ENCODE measurements around the gene LNX1.

The LNX1 gene

DNA sequence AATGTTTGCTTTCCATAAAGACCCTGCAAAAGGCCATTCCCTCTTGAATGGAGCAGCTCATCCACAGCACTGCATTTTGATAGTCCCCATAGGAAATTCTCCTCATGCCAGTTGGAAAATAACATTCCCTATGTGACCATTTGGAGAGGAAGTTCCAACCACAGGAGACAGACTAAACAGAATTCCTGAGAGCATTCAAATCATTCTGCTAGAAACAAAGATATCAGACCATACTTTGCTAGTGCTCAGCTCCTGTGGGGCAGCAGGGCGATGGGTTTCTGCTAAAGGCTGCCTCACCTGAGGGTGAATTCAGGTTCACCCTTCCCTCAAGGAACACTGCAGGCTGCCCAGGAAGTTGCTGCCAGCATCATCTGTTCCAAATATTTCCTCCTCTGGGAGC is 58.8 kb downstream of the LNX1 start:
- DNase-seq: no peak

DNA sequence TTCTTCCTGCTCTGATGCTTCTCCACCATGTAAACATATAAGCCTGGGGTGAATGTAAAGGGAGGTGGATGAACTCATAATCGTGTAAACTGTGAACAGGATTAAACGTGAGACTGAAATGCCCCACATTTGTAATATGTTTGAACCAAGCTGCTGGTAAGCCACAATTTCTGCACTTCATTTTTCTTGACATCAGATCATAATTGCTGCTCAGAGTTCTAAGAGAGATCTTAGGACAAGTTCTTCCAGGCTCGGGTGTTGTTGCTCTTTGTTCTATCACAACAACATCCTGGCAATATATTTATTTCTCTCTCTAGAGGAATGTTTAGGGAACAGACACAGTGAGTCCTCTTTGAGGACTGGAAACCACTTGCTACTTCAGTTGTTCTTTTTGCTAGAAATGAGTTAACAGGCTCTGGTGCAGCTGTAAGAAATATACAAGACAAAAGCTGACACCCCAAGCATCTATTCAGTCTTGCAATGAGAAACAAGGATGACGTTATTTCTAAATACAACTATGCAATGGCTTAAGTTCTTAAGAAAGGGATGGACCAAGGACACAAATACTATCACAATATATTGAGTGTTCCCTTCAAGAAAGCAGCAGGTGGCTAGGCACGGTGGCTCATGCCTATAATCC is 59.6 kb downstream of the LNX1 start:
- peak; percentile 10 for DNase-seq

DNA sequence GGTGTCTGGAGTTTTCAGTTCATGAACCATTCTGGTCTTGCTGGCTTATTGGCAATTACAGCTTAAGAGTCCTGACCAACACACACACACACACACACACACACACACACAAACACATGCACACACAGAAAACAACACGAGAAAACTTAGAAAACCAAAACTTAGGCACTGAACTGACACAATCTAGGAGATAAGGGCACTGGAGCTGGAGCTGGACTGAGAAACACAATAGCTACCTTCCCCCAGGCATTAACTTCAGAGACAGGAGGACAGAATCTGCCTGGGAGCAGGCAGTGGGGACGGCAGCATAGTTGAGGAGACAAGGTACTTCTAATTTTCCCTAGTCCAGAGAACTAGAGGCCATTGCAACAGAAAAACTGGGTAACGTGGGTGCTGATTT is 62.3 kb downstream of the LNX1 start:
- no peak for DNase-seq

DNA sequence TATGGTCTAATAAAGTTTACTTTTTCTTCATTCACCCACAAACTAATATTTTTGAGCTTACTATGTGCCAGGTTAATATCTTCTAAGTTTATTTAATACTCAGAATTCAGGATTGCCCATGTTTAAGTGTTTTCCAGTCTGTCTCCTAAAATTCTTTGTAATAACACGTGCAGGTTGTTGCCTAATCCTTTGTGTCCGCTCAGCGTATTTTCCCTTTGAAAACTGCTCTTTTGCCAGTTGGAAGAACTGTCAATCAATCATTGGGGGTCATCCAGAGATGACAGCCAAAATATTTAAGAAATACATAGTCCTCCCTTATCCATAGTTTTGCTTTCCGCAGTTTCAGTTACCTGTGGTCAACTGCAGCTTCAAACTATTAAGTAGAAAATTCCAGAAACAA is 63.4 kb downstream of the LNX1 start:
- DNase-seq: no peak

DNA sequence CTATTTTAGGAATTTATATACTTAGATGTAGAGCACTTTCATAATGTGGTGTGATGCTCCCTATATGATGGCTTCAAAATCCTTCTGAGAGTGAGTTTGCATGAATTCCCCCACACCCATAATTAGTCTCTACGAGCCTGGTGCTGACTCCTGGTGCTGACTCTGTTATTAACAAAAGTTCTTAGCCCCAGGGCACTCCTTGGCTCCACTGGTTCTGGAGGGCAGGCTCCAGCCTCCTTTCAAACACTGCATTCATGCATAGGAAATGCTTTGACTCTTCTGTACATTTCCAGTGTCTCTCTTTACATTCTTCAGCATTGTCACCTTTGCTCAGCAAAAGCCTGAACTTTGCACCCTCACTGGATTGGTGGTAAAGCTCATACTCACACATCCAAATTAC is 64.0 kb downstream of the LNX1 start:
- no peak for DNase-seq

DNA sequence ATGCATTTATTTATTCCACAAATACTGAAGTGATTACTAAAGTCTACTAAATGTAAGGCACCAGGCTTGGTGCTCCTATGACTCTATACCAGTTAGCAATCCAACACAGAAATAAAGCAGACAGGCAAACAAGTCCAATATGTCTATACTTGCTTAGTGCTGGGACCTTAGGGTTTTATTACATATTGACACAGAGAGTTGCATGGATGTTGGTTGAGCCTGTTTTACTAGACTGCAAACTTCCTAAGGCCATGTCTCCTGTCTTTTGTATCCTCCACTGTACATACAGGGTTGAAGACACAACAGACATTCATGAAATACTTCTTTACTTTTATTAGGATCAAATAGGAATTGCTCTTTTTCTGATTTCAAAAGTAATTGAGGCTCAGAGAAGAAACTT is 69.0 kb downstream of the LNX1 start:
- no peak for DNase-seq

DNA sequence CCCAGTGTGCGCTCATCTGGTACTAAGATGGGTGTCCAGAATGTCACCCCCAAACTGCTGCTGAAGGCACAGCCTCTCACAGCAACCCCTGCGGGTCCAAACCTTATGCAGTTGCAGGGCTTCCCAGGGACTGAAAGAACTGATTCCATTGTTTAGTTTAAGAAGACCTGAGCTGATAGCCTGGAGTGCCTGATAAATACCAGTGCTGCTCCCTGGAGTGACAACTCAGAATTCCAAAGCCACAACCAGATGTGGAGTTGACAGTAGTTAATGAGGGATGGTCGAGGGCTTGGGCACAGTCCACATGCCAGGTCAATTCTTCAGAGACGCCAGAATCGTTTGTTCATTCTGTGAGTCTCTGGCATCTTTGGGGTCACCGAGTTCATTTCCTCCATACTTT is 71.2 kb downstream of the LNX1 start:
- DNase-seq: no peak

DNA sequence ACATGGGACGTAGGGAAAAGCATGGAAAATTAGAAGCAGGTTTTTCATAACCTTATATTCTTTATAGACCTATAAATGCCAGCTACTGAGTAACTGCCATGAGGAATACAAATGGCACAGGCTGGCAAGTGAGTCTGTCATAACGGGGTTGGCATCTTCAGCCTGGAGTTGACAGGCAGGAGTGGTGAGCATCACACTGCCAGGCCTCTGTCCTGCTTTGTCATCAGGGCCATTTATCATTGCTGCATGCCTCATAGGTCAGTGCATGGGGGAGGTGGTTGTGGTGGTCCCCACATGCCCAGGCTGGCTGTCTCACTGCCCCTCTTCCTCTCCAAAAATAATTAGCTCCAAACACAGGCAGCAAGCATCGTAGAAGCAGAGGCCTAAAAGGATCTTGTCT is 72.5 kb downstream of the LNX1 start:
- DNase-seq: no peak

DNA sequence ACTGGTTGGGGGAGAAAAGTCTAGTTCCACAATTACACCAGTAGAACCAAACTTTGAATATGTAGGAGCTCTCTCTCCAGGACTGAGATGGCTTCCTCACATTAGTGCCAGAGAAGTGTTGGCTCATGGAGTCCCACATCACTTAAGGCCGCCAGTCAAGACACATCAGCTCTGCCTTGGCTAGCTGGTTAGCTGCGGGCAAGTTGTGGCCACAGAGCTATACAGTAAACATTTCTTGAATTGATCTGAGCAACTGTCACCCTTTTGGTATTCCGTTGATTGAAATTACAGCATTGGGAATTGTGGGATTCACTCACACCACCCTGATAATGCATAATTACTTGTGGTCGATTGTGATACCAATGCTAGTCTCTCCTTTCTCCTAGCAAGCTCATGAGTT is 76.2 kb downstream of the LNX1 start:
- DNase-seq: no peak

DNA sequence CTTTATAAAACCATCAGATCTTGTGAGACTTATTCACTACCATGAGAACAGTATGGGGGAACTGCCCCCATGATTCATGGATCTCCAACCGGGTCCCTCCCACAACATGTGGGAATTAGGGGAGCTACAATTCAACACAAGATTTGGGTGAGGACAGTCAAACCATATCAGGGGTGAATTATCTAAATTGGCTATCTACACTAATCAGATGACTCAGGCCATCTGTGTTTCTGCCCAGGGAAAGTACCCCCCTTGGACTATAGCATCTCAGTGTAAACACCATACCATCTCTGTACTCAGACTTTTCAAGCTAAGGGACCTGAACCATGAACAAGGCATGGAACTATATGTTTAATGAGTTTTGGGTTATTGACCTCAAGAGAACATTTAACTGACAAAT is 76.8 kb downstream of the LNX1 start:
- DNase-seq: peak; percentile 6

DNA sequence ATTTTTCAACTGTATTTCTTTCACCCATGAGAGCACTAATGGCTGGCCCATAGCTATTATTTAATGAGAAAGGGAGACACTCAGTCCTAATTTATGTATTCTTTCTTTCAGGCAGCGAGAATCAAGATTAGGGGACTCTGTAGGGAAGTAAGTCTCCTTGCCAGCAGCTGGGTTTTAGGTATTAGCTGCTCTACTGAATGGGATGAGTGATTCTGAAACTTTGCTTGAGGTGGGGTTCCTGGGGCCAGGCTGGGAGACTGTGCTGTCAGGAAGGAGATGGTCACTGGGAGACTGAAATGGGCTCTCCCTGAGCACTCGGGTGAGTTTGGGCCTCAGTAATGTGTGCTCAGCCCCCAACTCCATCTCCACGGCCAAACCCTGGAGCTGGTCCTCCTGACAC is 78.7 kb downstream of the LNX1 start:
- DNase-seq: no peak

DNA sequence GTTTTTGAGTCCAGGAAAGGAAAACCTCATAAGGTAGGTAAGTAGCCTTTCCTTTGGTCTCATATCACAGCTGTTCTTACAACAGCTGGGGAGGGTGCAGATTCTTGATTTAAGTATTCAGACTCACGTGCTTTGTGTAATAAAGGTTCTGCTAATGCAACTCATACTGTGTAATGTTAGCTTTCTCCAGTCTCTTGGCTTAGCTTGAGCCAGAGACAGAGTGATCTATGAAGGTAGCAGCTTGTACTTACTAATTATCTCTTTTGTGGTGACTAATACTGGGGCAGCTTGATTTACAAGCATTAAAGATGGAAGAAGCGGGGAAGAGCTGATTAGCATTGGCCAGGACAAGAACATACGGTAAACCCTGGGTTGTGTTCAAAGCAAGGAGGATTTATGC is 80.3 kb downstream of the LNX1 start:
- DNase-seq: peak; percentile 84

DNA sequence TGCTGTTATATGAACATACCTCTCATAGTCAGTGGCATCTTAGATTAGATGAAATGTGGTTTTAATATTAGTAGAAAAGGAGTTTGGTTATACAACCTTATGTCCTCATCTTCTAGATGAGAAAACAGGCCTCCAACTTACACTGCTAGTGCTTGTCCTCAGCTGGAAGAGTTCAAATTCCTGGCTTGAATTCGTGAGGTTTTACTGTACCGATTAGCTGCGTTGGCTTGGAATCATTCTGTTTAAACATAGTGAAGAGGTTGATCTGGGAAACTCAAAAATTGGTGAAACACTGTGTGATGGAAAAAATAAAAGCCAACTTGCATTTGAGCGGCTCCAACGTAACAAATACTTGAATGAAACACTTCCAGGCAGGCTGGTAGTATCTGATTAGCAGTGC is 81.0 kb downstream of the LNX1 start:
- no peak for DNase-seq

DNA sequence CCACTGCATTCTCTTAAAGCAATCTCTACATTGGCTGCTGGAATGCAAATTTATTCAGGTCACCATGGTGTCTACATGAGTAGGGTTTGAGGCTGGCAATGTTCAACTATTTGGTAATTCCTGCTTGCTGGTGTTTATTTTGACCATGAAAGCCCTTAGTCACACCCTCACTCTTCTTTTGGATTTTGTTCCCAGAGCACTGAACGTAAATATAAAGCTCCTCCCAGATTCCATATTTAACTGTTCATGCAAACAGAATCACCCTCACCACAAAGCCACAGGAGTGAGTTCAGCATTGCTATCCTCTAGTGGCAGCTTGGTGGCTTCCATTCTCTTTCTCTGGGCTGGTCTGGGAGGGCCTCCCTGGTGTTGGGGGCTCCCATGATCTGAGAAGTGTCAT is 82.8 kb downstream of the LNX1 start:
- no peak for DNase-seq

DNA sequence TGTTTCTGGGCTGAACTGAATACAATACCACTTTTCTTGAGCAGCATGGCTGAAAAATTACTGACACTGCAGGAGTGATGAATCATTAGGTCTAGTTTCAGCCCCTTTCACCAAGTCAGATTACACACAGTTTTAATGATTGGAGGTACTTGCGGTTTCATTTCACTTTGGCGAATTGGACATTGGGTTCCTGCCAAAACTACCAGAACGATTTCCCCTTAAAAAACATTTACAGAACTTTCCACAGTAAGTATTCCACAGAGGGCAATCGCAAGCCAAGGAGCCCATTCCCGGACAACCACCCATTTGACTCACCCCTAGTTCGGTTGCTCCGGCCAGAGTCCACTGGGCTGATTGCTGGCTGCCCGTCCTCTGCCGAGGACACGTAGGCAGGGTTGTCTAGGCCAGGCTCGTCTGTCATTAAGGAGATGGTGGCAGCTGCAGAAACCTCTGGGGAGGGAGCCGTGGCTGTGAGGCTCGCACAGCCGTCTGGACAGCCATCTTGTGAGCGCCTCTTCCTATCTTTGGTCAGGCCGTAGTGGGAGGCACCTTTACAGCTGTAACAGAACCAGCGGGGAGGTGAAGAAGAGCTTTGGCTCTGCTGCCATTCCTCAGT is 83.5 kb downstream of the LNX1 start:
- no peak for DNase-seq

DNA sequence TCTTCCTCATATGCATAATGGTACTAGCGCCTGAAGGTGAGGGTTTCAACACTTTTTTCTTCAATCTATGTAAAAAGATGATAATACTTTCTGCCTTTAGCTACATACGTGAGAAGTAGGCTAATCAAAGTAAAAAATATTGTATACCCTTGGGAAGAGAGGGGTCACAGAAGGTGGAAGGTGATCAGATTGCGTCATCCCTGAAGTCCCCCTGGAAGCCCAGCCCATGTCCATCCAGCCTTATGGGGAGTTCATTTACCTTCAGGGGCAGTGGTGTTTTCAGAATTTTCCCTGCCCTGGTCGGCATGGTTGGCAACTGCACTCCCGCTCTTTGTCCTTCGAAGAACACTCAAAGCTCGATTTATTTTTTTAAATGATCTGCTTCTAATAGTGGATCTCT is 84.2 kb downstream of the LNX1 start:
- no peak for DNase-seq

DNA sequence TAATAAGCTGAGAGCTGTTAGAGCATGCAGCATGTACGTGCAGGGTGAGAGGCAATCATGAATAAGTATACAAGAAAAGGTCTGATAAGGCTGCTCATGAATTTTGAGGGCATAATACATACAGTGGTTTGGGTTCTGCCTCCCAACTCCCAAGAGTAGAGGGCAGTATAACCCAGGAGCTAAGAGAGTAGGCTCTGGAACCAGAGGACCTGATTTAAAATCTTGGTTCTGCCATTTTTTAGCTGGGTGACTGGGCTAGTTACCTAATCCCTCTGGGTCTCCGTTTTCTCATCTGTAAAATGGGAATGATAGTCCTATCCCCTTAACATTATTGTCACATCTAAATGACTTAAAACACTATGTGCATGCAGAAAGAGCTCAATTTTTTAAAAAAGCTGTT is 85.3 kb downstream of the LNX1 start:
- peak; percentile 1 for DNase-seq

DNA sequence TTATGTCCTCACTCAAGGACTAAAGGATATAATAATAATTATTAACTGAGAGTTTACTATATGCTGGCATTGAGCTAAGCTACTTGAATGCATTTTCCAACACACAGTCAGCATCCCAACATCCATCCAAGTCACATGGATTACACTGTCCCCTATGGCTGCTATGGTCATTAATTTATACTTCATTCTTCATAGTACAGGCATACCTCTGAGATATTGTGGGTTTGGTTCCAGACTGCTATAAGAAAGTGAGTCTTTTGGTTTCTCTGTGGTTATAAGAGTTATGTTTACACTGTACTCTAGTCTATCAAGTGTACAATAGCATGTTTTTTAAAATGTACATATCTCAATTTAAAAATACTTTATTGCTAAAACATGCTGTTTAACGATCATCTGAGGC is 89.2 kb downstream of the LNX1 start:
- no peak for DNase-seq

DNA sequence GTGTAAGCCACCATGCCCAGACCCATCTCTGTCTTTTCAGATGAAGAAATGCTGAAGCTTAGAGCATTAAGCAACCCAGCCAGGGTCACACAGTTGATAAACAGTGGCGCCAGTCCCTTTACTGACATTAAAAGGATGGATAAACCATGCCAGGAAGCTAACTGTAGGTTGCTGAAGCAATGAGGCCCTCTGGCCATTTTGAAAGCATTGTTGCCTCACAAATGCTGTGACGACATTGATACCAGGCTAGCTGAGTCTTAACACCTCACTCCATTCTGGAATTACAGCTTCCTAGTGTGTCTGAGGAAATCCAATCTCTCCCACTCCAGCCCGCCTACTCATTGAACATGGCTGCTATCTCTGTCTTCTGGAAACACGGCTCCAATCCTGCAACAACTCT is 89.7 kb downstream of the LNX1 start:
- no peak for DNase-seq

DNA sequence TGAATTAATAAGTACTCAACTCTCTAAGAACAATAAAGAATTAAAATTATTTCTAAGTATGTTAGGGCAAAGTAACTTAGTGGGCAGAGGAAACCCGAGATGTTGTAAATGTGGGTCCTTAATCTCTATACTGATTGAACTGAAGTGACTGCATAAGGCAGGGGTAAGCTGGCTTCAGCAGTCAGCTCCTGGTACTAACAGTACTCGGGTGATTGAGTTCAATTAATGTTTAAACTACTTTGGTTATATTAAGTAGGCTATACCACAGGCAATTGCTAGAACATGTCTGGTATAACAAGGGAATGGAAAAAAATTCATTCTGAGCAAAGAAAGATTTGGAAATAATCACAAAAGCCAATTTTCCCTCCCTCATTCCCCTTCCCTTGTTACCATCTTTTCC is 90.7 kb downstream of the LNX1 start:
- peak; percentile 1 for DNase-seq

DNA sequence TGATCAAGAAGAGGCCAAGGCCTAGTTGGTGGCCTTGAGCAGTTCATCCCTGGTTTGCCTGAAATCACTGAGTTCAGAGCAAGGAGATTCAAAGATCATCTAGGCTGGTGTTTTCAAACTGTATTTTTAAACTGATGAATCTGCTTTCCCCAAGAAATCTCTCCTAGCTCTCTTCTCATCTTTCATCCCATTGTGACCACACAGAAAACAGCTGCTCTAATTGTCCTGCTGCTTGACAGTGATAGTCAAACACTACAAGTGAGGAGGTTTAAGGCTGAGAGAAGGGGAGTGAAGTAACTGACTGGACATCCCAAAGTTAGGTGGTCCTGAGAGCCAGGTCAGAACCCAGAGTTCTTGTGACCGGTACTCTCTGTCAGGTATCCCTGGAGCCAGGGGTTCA is 91.5 kb downstream of the LNX1 start:
- no peak for DNase-seq

DNA sequence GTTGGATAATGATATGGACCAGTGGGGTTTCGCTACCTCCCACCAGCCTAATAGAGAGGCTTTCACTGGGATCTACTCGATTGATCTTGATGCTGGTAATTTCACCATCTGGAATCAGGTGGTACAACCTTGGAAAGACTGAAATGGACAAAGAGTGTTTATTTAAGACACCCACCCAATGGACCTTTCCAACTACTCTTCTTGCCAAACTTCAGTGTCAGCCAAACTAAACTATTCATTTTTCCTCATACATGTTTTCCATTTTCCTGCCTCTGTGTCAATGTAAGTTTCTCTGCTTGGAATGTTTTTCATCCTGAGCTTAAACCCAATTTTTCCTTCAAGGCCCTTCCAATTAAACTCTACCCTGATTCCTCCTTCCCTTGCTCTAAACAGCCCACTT is 92.6 kb downstream of the LNX1 start:
- DNase-seq: no peak

DNA sequence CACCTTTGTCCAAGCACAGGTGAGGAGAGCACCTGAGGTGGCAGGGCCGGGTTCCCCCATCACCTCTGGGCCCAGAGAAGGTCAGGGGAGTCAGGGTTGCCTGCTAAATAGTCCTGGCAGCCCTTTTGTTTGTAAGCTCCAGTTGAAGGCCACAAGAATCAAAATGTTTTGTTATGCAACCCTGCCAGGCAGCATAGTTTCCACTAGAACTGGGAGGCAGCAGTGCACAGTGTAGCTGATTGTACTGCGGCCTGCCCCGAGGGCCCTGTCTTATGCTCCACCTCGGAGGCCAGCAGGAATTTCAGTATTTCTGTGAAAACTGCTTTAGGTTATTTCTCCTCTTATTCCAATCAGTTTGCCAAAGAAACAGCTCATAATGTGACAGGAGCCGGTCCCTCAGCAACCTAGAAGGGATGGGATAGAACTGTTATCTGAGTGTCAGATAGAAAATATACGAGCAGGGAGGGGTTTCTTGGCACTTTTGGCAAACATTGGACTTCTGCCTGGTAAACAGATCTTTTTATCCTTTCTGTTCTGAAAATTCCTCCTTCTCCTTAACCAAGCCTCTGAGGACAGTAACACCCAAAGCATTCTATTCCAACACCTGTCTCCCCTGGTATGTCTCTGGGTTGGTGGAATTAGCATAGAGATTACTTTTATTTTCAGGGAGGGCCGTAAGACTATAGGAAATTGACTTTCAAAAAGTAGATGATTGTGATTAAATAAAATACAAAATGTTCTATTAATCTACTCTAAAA is 93.6 kb downstream of the LNX1 start:
- DNase-seq: no peak

DNA sequence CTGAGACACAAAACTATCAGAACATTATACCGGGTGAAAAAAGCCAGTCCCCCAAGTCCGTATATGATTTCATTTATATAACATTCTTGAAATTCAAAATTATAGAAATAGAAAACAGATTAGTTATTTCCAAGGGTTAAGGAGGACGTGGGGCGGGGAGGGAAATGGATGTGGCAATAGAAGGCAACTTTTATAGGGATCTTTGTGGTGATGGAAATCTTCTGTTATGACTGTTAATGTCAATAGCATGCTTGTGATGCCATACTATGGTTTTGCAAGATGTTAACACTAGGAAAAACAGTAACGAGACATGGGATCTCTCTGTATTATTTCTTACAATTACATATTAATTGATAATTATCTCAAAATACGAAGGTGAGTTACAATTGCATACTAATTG is 96.4 kb downstream of the LNX1 start:
- no peak for DNase-seq

Data from NCI-H82 (cell line).